HEK293 (cell line): ENCODE data around the gene FERMT1.

ENCODE experiments used
- MEIS1 ChIP-seq: sonication (generic); formaldehyde crosslinking; IDR thresholded peaks from 2 replicates; pipeline ENCODE4 v1.8.1; 2022; ENCODE audit warnings: missing genetic modification reagents, mild to moderate bottlenecking, borderline replicate concordance
- ZNF280C ChIP-seq: fragments of 450-650 bp; formaldehyde crosslinking; IDR thresholded peaks from 2 replicates; pipeline ENCODE4 v1.5.1; 2016; ENCODE audit warnings: missing biosample characterization, missing genetic modification characterization
- ZNF350 ChIP-seq: fragments of 450-650 bp; formaldehyde crosslinking; IDR thresholded peaks from 2 replicates; pipeline ENCODE4 v1.5.0; 2017; ENCODE audit warnings: missing biosample characterization, mild to moderate bottlenecking, missing genetic modification characterization
- ZNF571 ChIP-seq: fragments of 450-650 bp; formaldehyde crosslinking; IDR thresholded peaks from 2 replicates; pipeline ENCODE4 v1.5.0; 2017; ENCODE audit warnings: missing biosample characterization, missing genetic modification characterization
- ZNF596 ChIP-seq: fragments of 450-650 bp; IDR thresholded peaks from 2 replicates; pipeline ENCODE4 v1.5.0; 2018; ENCODE audit warnings: missing biosample characterization, mild to moderate bottlenecking, missing genetic modification characterization, moderate library complexity

FERMT1 gene

DNA sequence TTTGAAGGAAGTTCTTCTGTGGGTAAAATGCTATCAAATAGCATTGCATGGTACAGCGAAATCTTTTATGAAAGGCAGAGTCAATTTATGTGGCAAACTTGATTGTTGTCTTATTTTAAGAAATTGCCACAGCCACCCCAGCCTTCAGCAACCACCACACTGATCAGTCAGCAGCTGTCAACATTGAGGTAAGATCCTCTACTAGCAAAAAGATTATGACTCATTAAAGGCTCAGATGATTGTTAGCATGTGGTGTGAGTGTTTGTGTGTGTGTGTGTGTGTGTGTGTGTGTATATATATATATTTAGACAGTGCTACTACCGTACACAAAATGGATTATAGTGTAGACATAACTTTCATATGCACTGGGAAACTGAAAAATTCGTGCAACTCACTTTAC lies 96.8 kb downstream of the FERMT1 start (continued):
- TF ChIP-seq ZNF280C (no peak), ZNF571 (tag by site-specific recombination) (no peak), ZNF596 (tag by site-specific recombination) (no peak), ZNF350 (tag by site-specific recombination) (no peak), MEIS1 (CRISPR knock-in tag) (no peak)
